HG03575 (cell line): ENCODE measurements around the gene HOXC12.

Experiments used
- ATAC-seq: cut with Tn5 transposase; IDR thresholded peaks from one replicate; pipeline ENCODE4 v1.9.1; 2021; ENCODE audit not compliant: unreplicated experiment, insufficient number of reproducible peaks, low FRiP score; ENCODE audit errors: extremely low read depth

The HOXC12 gene

GRCh38 chr12:53990311-53991076 is 35.8 kb downstream of the HOXC12 start:
- no peak for ATAC-seq

GRCh38 chr12:53991077-53991460 is 36.4 kb downstream of the HOXC12 start:
- no peak for ATAC-seq

GRCh38 chr12:53992377-53992889 is 37.7 kb downstream of the HOXC12 start:
- no peak for ATAC-seq

- no peak for ATAC-seq
These were observed 38.7 kb downstream of the HOXC12 start for GRCh38 chr12:53993162-53994008.

GRCh38 chr12:53994009-53994263 is 39.2 kb downstream of the HOXC12 start:
- no peak for ATAC-seq

- no peak for ATAC-seq
These were observed 39.7 kb downstream of the HOXC12 start for GRCh38 chr12:53994264-53995001.

GRCh38 chr12:53995002-53995377 is 40.3 kb downstream of the HOXC12 start:
- ATAC-seq, result no peak

- no peak for ATAC-seq
These were observed 40.9 kb downstream of the HOXC12 start for GRCh38 chr12:53995378-53996239.

GRCh38 chr12:53996240-53997203 is 41.8 kb downstream of the HOXC12 start:
- ATAC-seq, result no peak

GRCh38 chr12:53997204-53998109 is 42.8 kb downstream of the HOXC12 start:
- ATAC-seq, result no peak

GRCh38 chr12:53998110-53998899 is 43.6 kb downstream of the HOXC12 start:
- no peak for ATAC-seq

GRCh38 chr12:53998900-53999236 is 44.2 kb downstream of the HOXC12 start:
- no peak for ATAC-seq

GRCh38 chr12:53999559-54000115 is 44.9 kb downstream of the HOXC12 start:
- ATAC-seq, result no peak

GRCh38 chr12:54000116-54001114 is 45.7 kb downstream of the HOXC12 start, which contains the start of gene HOXC9:
TSS of gene HOXC9 (plus strand) at chr12:54000161. CDS start at chr12:54000189, 28 bp downstream.
- ATAC-seq, result no peak
